Endodermal cell (in vitro differentiated cells): ENCODE data around the gene CXCL16. TPM values are rescaled to one million over a fixed set of nuclear protein-coding genes. Genes with fewer than 3 reads are reported as not detected.

ENCODE experiments used
- DNase-seq: peaks from one replicate; pipeline ENCODE4 v3.0.0-alpha.2; 2017
- H3K27ac ChIP-seq: 2 replicates; pipeline ENCODE4 v1.5.1; 2013; ENCODE audit warnings: mild to moderate bottlenecking, low read depth, low read length, moderate library complexity
- H3K27me3 ChIP-seq: 2 replicates; pipeline ENCODE4 v1.6.1; 2013; ENCODE audit warnings: mild to moderate bottlenecking, low read length, moderate library complexity; ENCODE audit not compliant: insufficient read depth, control insufficient read depth, poor library complexity, severe bottlenecking
- H3K36me3 ChIP-seq: 2 replicates; pipeline ENCODE4 v1.7.0; 2013; ENCODE audit warnings: mild to moderate bottlenecking, low read length, moderate library complexity; ENCODE audit not compliant: control insufficient read depth, insufficient read depth
- H3K4me1 ChIP-seq: one replicate; pipeline ENCODE4 v1.7.0; 2013; ENCODE audit warnings: low read length; ENCODE audit not compliant: control insufficient read depth, insufficient read depth
- H3K4me3 ChIP-seq: 2 replicates; pipeline ENCODE4 v1.5.1; 2013; ENCODE audit warnings: mild to moderate bottlenecking, low read length, moderate library complexity
- H3K9ac ChIP-seq: 2 replicates; pipeline ENCODE4 v1.6.1; 2013; ENCODE audit warnings: mild to moderate bottlenecking, low read length, moderate library complexity; ENCODE audit not compliant: poor library complexity, severe bottlenecking; ENCODE audit errors: extremely low read depth
- H3K9me3 ChIP-seq: 2 replicates; pipeline ENCODE4 v1.6.1; 2013; ENCODE audit warnings: mild to moderate bottlenecking, low read length, moderate library complexity; ENCODE audit not compliant: control insufficient read depth
- H3K27ac Mint-ChIP-seq: 2 replicates; pipeline ENCODE4 v1.8.0; 2020; ENCODE audit warnings: mixed read lengths
- H3K27me3 Mint-ChIP-seq: 2 replicates; pipeline ENCODE4 v1.8.0; 2021; ENCODE audit warnings: mild to moderate bottlenecking, mixed read lengths; ENCODE audit not compliant: insufficient read depth
- H3K36me3 Mint-ChIP-seq: 2 replicates; pipeline ENCODE4 v1.8.0; 2020; ENCODE audit warnings: low read depth, mixed read lengths
- H3K4me1 Mint-ChIP-seq: 2 replicates; pipeline ENCODE4 v1.8.0; 2020; ENCODE audit warnings: mixed read lengths
- H3K4me3 Mint-ChIP-seq: 2 replicates; pipeline ENCODE4 v1.8.0; 2020; ENCODE audit warnings: mild to moderate bottlenecking, moderate library complexity, mixed read lengths
- H3K9me3 Mint-ChIP-seq: 2 replicates; pipeline ENCODE4 v1.8.0; 2020; ENCODE audit warnings: mild to moderate bottlenecking, mixed read lengths
- CTCF ChIP-seq: fragments of 200-600 bp; sonication (generic); conservative IDR thresholded peaks from 2 replicates; pipeline ENCODE4 v1.5.0; 2021; ENCODE audit warnings: antibody characterized with exemption, mild to moderate bottlenecking
- WGBS, 2 experiments: methylation state at CpG; one replicate each; pipeline versions ENCODE4 v1.1.5 to v1.1.7; 2013; ENCODE audit warnings: missing lambda C conversion rate in 2 of 2, mixed read lengths in 1 of 2; ENCODE audit not compliant: insufficient coverage in 1 of 2, insufficient read length in 1 of 2; 5-methylcytosine and 5-hydroxymethylcytosine counted together
- total RNA-seq, 2 donors: library from RNA; stranded (reverse); fragmentation: NEBNext Ultra II Directional in 1 of 2; extraction: Animal tissue kit (Norgen Biotek cat#: 25700) in 1 of 2; gene quantifications; 2 replicates in 1 of 2; 3 replicates in 1 of 2; pipeline ENCODE4 v1.2.1, GENCODE V29; 2021

CXCL16 gene
- total RNA-seq, 2 donors from 2014 or later = 0.60 to 0.73 TPM

- peaks cover 39% of the 10 kb centered on the region for H3K27me3 Mint-ChIP-seq
- no peaks in the 10 kb centered on the region for H3K9me3 ChIP-seq
- H3K4me3 ChIP-seq = no peak overlapping the region
- H3K9me3 Mint-ChIP-seq = no peaks in the 10 kb centered on the region
- no peaks in the 10 kb centered on the region for H3K36me3 ChIP-seq
- TF ChIP-seq CTCF = no peak
- H3K4me3 Mint-ChIP-seq = no peak overlapping the region
- peaks cover 32% of the 10 kb centered on the region for H3K27me3 ChIP-seq
- H3K4me1 Mint-ChIP-seq = peaks cover 3% of the 10 kb centered on the region
- H3K27ac ChIP-seq = no peak overlapping the region
- H3K4me1 ChIP-seq = no peaks in the 10 kb centered on the region
- DNase-seq = no peak
- WGBS, 2 experiments = 77% methylated on average over 2 to 3 of the region's 4 CpGs
- no peak overlapping the region for H3K27ac Mint-ChIP-seq
- H3K9ac ChIP-seq = no peak overlapping the region
- no peaks in the 10 kb centered on the region for H3K36me3 Mint-ChIP-seq
Observed at GRCh38 chr17:4748686-4749085, 9.0 kb upstream of the CXCL16 start.

GRCh38 chr17:4747847-4748246, 8.1 kb upstream of the CXCL16 start:
- Histone ChIP-seq H3K36me3 (no peaks in the 10 kb centered on the region), H3K9ac (no peak overlapping the region), H3K27ac (no peak overlapping the region), H3K9me3 (no peaks in the 10 kb centered on the region), H3K27me3 (peaks cover 40% of the 10 kb centered on the region), H3K4me1 (no peaks in the 10 kb centered on the region), H3K4me3 (no peak overlapping the region)
- Mint-ChIP-seq H3K4me3 (no peak overlapping the region), H3K27ac (no peak overlapping the region), H3K36me3 (no peaks in the 10 kb centered on the region), H3K4me1 (peaks cover 3% of the 10 kb centered on the region), H3K27me3 (peaks cover 44% of the 10 kb centered on the region), H3K9me3 (no peaks in the 10 kb centered on the region)
- WGBS, 2 experiments = 88 to 97% methylated on average over 3 to 5 of the region's 5 CpGs
- no peak for TF ChIP-seq CTCF
- no peak for DNase-seq

- Mint-ChIP-seq H3K36me3 (no peaks in the 10 kb centered on the region), H3K4me1 (peaks cover 3% of the 10 kb centered on the region), H3K9me3 (no peaks in the 10 kb centered on the region), H3K27me3 (peaks cover 63% of the 10 kb centered on the region), H3K27ac (no peak overlapping the region), H3K4me3 (peak overlapping the region; percentile 61)
- H3K4me1 ChIP-seq = no peaks in the 10 kb centered on the region
- no peak overlapping the region for H3K27ac ChIP-seq
- H3K9me3 ChIP-seq = no peaks in the 10 kb centered on the region
- peak overlapping the region; percentile 69 for H3K4me3 ChIP-seq
- H3K36me3 ChIP-seq = no peaks in the 10 kb centered on the region
- H3K27me3 ChIP-seq = peaks cover 62% of the 10 kb centered on the region
- H3K9ac ChIP-seq = no peak overlapping the region
- peak; percentile 38 for TF ChIP-seq CTCF
- WGBS, 2 experiments = 10 to 14% methylated on average over 14 to 50 of the region's 51 CpGs
- DNase-seq = peak; percentile 92
Observed at GRCh38 chr17:4744999-4745969, 5.6 kb upstream of the CXCL16 start.
